Endothelial cell of umbilical vein (primary cell): ENCODE measurements around the gene PTAFR.

ENCODE experiments used
- EZH2 ChIP-seq: IDR thresholded peaks from 2 replicates; pipeline ENCODE4 v1.6.1; 2012; ENCODE audit warnings: borderline replicate concordance, low read depth, mild to moderate bottlenecking, moderate library complexity, low read length, inconsistent platforms; ENCODE audit not compliant: severe bottlenecking
- FOS ChIP-seq: IDR thresholded peaks from 2 replicates; pipeline ENCODE4 v1.6.1; 2011; ENCODE audit warnings: mild to moderate bottlenecking, low read length, moderate library complexity, borderline replicate concordance; ENCODE audit not compliant: insufficient read depth
- GATA2 ChIP-seq: IDR thresholded peaks from 2 replicates; pipeline ENCODE4 v1.7.0; 2011; ENCODE audit warnings: low read depth, mild to moderate bottlenecking, moderate library complexity, mixed read lengths, low read length; ENCODE audit not compliant: insufficient read length, insufficient read depth
- JUN ChIP-seq: IDR thresholded peaks from 2 replicates; pipeline ENCODE4 v1.6.1; 2011; ENCODE audit warnings: borderline replicate concordance, low read depth; ENCODE audit not compliant: insufficient read length, insufficient read depth
- MYC ChIP-seq: IDR thresholded peaks from one replicate; pipeline ENCODE4 v1.6.1; 2011; ENCODE audit warnings: mild to moderate bottlenecking, low read depth, low read length
- POLR2A ChIP-seq: IDR thresholded peaks from 2 replicates; pipeline ENCODE4 v1.6.1; 2012; ENCODE audit warnings: low read depth, mild to moderate bottlenecking, control low read depth, low read length
- POLR2AphosphoS5 ChIP-seq: IDR thresholded peaks from 2 replicates; pipeline ENCODE4 v1.6.1; 2012; ENCODE audit warnings: low read depth, mild to moderate bottlenecking, control low read depth, low read length, moderate library complexity; ENCODE audit not compliant: insufficient read depth
- TF ChIP-seq, protein P1 (sequence below), 2 donors: IDR thresholded peaks; 1 replicate in 1 of 2; 2 replicates in 1 of 2; pipeline ENCODE4 v1.5.1; 2011; ENCODE audit warnings: low read length in 2 of 2, mild to moderate bottlenecking in 2 of 2, moderate library complexity in 2 of 2, control low read depth in 1 of 2, inconsistent platforms in 1 of 2, low read depth in 1 of 2; ENCODE audit not compliant: insufficient read depth in 1 of 2; ENCODE audit errors: extremely low read depth in 1 of 2
- TF ChIP-seq, protein P2 (sequence below): IDR thresholded peaks from 2 replicates; pipeline ENCODE4 v1.6.1; 2011; ENCODE audit not compliant: insufficient read depth, insufficient read length

- TF ChIP-seq MYC, result no peak
- TF ChIP-seq FOS, result no peak
- TF ChIP-seq, protein P1, sequence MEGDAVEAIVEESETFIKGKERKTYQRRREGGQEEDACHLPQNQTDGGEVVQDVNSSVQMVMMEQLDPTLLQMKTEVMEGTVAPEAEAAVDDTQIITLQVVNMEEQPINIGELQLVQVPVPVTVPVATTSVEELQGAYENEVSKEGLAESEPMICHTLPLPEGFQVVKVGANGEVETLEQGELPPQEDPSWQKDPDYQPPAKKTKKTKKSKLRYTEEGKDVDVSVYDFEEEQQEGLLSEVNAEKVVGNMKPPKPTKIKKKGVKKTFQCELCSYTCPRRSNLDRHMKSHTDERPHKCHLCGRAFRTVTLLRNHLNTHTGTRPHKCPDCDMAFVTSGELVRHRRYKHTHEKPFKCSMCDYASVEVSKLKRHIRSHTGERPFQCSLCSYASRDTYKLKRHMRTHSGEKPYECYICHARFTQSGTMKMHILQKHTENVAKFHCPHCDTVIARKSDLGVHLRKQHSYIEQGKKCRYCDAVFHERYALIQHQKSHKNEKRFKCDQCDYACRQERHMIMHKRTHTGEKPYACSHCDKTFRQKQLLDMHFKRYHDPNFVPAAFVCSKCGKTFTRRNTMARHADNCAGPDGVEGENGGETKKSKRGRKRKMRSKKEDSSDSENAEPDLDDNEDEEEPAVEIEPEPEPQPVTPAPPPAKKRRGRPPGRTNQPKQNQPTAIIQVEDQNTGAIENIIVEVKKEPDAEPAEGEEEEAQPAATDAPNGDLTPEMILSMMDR (IDR thresholded peaks at IDR 0.05; ENCODE audit: extremely low read depth in 1 of 2, insufficient read depth in 1 of 2, low read depth in 1 of 2, low read length in 2 of 2), result no peak
- TF ChIP-seq POLR2A, result no peak
- TF ChIP-seq EZH2, result no peak
- no peak for TF ChIP-seq POLR2AphosphoS5
- TF ChIP-seq, protein P2, sequence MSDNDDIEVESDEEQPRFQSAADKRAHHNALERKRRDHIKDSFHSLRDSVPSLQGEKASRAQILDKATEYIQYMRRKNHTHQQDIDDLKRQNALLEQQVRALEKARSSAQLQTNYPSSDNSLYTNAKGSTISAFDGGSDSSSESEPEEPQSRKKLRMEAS, result no peak
- TF ChIP-seq JUN, result no peak
- no peak for TF ChIP-seq GATA2
Measured at GRCh38 chr1:28199328-28200233, 23.1 kb upstream of the PTAFR start.
